ENCODE data around the gene TENM4.

TENM4 gene

DNA sequence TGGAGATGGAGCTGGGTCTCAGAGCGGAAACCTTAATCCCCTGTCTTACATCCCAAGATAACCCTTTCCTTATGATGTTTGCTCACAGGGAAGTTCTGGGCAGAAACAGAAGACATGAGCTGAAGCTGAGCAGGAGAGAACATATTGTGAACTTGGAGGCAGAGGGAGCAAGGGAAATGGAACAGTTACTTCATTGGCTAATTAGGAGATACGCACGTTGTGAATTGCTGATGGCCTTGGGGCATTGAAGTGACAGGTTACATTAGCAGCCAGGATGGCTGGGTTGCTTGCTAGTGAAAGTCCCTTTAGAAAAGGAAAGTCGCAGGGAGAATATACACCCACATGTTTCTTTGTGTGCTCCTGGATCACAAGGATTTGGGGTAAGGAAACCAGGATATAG is 48.7 kb downstream of the TENM4 start:
- DNase-seq = no peak

DNA sequence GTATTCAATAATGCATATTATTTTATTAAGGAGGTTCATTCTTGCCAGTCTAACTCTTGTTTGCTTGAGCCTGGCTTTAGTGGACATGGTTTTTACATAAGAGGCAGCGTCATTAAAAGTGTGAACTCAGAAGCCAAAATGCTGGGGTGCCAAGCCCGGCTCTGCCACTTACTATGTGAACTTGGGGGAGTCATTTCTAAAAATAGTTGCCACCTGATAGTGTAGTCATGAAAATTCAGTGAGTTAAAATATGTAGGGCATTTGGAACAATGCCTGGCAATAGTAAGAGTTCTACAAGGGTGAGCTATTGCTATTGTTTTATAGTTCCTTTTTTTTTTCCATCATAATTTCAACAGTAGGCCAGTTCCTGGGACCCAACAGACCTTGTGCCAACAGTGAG is 49.9 kb downstream of the TENM4 start:
- no peak for DNase-seq

DNA sequence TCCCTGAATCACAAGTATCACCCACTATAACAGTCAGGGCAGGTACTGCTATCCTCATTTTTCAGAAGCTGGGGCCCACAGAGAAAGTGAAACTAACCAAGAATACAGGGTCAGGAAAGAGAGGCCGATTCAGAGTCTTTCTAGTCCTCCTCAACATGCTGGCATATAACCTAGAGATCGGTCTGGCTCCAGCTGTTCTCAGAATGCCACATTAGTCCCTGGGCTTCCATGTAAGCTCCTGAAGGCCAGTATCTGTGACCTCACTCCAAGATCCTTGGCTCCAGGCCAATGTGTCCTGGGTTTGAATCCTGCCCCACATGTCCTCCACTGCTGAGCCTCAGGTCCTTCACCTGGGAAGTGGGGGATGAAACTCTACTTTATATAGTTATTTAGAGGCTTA is 50.4 kb downstream of the TENM4 start:
- no peak for DNase-seq

DNA sequence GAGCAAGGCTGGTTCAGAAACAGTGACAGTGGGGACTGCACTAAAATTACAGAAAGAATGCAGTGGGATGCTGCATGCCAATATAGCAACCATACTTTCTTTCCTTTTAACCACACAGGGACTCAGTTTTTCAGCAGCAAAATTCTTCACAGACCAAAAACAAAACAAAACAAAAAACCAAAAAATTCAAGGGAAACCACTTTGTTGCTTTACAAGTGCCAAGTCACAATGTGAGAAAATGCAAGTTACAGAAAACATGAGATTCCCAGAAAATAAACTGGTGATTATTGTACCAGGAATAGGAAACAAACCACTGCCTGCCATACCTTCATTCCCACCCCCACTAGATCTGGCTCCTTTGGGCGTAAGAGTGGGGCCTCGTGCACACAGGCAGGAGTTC is 52.6 kb downstream of the TENM4 start:
- no peak for DNase-seq

DNA sequence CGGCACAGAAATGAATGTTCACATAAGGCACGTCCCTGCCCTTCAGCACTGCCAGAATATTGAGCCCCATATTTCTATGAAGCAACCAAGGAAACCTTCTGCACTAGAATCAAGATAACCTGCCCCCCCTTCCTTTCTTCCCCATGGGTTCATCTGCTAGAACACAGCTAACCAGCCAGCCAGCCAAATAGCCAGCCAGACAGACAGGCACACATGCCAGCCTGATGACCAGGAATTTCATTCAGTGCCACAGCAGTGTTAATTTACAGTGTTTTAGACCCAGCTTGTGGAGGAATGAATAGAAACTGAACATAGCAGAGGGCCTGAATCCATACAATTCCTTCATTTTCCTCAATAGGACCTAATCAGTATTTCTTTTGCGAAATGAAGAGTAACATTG is 57.0 kb downstream of the TENM4 start:
- no peak for DNase-seq

DNA sequence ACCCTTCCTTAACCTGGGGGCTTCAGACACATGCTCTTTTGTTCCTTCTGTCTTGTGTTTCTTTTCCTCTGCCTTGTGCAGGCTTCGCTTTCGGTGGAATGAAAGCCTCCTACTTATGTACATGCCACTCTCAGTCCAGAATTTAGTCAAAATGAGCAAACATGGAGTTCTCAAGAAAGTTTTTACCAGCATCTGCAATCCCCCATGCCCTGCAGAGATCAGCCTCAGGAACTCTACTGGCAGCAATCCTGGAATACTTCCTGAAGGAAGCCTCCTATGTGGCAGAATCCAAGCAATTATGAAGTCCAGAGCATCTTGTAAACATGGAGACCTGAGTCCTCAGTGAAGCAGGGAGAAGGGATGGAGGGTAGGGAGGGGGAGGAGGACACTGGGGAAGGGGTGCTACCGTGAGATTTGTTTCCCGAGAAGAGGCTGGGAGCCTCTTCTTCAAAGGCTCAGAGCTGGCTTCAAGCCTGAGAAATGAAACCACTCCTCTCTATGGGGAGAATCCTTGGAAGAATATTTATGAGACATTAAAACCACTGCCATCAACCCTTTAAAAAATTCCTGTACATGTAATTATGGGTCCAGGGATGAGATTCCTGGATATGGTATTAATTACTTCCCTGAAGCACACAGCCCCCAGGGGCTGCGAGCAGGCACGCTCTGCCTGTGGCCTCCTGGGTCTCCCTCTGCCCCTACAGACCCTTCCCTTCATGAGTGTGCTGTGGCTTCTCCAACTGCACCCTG is 58.4 kb downstream of the TENM4 start:
- DNase-seq = no peak

DNA sequence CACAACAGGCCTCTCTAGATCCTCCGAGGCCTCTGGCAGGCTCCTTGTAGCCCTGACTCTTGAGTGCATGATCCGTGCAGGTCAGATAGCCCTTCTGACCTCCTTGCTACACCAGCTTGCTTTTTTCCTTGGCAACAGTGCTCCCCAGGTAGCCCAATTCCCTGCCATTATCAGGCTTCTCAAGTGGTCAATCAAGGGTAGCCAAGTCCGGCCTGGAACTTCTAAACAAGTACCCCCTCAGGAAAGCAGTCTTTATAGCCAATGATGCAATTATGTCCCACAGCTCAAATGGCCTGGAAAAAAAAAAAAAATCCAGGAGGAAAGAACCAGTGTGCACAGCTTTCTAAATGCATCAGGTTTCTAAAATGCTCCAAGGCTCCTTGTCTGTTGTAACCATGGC is 59.8 kb downstream of the TENM4 start:
- no peak for DNase-seq

DNA sequence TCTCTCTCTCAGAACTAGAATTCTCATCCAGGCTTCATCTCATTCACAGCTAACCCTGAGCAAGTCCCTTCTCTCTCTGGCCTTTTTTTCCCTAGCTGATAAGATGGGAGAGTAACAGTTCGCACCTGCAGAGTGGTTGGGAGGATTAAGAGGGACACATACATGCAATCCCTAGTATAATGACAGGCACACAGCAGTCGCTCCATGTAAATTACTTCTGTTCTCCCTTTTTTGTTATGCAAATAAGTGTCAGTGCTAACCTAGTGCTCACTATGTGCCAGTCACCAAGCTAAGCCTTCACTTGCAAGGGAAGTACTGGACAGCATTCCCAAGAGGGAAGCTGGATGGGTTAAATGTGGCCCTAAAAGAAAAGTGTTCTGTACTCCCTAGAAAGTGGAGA is 63.4 kb downstream of the TENM4 start:
- no peak for DNase-seq

DNA sequence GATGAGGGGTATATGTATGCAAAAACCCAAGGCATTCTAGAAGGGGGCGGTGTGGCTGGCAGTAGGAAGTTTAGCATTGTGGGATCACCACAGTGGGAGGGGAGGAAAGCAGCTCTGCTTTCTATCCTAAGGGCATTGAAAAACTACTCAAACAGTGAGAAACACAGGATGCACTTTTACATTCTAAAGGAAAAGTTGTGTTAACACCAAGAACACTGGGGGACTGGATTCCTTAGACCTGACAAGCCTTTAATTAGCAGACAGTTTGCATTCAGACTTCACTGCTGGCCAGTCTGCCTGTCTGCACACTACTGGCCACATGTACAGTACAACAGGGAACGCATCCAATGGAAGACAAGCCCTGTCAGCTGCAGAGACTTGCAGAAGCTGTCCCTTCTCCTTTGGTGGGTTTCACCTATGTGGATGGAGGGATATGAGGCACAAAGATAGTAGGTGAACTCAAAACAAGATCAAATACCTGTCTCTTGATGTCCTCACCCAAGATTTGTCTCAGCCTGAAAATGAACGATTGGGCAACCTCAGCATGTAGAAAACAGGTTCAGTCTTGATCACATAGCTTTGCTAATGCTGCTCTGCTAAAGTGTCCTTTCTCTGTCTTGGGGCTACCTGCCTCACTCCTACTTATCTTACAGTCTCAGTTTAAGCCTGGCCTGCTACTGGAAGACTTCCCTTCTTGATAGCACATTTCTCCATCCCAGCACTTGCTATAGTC is 64.8 kb downstream of the TENM4 start:
- no peak for DNase-seq

DNA sequence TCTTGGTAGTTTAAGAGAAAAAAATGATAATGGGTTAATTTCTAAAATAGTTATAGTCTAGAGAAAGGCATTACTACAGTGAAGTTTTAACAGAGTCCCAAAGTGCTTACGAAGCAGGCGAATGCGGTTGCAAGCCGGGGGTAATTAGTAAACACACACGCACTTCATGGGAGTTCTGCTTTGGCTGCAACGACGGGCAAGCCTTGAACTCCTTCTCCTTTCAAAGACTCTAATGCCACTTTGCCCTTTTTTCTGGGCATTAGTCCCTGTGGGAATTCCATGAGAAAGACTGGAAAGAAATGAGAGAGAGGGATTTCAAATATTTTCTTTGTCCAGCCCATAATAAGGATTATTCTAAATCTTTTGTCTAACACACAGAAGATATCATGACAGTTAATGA is 66.1 kb downstream of the TENM4 start:
- DNase-seq = peak in 12 of 56 donors; percentile 2 to 44 (median 20)

DNA sequence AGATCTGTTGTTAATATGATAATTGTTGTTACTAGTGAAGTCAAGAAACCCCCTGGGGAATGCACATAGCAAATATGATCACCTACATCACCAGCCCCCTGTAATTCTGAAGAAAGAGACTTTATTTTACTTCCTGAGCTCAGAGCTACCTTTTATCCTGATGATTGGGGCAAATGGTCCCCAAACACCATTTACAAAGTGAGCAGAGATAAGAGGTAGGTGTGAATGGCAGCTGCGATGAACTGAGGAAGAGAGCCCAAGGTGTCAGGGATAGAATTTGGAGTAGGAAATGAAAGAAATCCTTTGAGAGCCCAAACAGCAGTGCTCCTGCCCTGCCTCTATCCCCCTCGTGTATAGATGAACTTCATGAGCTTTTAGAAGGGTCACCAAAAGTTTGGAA is 69.1 kb downstream of the TENM4 start:
- DNase-seq = no peak

DNA sequence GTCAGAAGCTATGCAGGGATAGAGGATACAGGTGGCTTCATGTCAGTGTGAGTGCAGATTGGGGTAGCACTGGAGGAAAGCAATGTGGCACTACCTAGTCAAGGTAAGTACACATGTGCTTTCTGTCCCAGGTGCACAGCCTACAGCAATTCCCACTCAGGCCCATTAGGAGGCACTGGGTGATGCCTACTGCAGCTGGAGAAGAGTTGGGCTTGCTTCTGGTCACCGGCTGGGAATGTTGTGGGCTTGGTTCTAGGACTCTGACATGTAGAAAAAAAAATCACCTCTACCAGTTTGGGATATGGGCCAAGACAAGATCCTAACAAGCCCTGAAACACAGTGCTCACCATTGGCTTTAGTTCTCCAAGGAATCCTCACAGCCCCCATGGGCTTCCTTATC is 69.7 kb downstream of the TENM4 start:
- DNase-seq = no peak

DNA sequence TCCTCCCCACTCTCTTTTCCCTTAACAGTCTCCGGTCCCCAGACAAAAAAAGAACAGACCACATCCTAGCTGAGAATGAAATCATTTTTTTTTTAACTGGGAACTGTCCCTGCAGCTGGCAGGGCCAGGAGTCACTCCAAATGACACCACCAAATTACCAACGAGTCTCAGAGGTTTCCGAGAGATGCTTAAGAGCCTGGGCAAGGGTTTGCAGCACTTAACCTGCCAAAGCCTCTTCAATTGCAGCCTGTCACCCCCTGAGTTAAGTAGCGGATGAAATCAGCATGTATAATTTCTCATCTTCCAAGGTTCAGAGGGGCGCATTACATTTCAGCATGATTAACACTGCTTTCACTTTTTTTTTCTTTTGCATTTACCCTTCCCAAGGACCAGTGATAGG is 71.8 kb downstream of the TENM4 start:
- DNase-seq = no peak

DNA sequence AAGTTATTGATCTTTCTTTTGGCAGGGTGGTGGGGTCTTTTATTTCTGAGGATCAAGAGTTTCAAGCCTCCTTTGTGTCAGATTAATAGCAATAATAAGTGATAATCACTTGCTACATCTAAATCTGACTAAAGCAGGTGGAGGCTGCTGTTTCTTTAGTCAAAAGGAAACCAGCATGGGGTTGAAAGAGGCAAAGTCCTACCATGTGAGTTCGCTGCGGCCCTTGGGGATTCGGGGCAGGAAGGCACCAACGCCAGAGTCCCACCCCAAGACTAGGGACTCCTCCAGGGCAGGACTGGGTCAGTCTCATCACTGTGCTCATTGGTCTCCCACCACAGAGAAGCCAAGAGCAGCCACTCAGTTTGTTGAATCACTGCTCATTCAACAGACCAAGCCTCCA is 73.0 kb downstream of the TENM4 start:
- no peak for DNase-seq

DNA sequence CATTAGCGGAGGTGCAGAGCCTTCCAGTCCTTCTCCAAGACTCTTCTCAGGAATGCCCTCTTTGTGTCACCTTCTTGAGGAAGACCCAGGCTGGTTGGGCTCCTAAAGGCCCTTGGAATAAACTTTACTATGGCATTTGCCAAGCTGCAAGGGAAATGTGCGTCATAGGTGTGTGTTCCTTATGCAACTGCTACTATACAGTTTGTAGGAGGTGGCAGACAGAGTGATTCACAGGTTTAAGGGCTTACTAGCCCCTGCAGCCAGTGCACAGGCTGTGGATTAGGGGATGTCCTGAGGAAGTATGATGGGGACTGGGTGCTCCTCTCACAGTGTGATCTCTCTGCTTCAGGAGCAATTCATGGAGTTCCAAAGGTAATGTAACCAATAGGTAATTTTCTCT is 74.6 kb downstream of the TENM4 start:
- DNase-seq = no peak

DNA sequence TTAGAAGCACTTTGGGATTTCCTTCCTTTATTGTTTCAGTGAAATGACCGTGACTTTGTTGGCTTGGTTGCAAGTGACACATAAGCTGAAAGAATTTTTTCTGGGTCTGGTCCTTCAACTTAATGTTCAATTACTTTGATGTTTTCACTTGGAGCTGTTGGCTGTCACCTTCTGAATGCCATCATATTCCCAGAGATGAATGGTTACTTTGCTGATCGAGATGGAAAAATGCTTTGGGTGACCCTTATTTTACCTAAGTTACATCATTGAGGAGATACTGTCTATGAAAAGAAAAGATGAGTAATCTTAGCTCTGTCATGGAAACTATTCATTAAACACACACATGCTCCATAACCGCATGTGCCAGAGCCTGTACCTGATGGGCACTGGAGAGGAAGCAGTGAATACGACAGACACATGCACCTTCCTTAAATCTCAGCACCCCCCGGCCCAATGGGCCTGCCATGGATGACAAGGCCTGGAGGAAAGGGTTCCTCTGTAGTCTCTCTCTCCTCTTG is 76.9 kb downstream of the TENM4 start:
- DNase-seq = no peak

DNA sequence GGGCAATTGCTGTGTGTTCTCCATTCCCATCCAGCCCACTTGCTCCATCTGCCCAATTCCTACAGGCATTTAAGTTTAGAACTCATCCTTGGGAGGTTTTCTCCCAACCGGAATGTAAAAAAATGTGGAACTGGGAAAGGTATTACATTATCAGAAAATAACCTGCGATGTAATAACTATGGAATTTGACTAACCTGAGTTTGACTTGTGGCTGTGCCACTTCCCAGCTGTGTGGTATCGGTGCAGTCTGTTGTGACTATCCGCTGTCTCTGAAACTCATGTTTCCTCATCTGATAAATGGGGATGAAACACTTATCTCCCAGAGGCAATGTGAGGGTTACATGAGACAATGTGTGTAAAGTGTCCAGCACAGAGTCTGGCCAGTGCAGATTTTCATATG is 77.6 kb downstream of the TENM4 start:
- no peak for DNase-seq

DNA sequence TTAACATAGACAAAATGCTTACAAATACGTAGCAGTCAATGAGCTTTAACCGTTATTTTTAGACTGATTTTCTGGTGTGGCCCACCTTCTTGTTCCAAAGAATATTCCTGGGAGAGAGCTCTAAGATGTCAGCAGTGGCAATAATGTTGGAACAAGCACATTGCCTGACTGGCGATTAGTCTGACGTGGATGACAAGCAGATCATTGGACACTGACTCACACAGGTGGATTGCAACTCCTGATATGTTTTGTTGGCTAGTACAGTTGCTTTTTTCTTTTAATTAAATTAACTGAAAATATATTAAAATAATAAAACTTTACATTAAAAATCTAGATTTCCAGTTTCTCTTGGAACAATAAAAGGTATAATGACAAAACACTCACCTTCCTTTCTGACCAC is 78.0 kb downstream of the TENM4 start:
- DNase-seq = no peak

DNA sequence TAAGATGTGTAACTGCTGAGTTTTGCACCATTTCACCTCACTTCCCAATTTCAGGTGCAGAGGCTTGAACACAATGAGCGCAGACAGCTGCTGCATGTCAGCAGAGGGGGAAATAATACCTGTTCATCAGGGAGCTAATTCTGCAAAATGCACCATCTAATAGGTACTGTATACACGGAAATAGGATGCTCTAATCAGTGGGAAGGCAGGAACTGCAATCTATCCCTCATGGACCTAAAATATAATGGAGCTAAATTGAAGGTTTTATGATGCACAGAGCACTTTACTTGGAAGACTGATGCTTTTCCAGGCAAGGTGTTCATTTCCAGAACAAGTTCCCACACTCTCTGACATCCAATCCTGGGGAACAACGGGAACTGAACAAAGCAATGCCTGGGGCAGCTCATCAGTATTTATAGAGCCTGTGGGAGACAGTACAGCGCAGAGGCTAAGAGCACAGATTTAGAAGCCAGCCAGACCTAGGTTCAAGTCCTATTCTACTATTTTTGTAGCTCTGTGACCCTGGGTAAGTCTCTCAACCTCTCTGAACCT is 78.5 kb downstream of the TENM4 start:
- DNase-seq = peak in 7 of 56 donors; percentile 8 to 45 (median 16)

DNA sequence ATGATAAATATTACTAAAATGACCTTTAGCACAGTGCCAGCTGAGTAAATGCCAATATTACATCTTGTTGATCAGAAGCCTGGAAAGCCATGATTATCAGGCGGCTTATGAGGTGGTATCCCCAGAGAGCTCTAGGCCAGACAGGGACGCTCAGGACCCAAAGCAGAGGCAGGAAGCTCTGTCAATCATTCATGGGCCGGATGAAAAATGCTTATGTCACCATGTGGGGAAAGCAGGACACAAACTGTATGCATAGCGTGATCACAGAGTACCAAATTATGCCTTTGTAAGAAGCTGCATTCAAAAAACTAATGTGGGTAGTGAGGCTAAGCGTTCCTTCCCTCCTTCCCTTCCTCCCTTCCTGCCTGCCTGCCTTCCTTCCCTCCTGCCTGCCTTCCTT is 82.6 kb downstream of the TENM4 start:
- no peak for DNase-seq

DNA sequence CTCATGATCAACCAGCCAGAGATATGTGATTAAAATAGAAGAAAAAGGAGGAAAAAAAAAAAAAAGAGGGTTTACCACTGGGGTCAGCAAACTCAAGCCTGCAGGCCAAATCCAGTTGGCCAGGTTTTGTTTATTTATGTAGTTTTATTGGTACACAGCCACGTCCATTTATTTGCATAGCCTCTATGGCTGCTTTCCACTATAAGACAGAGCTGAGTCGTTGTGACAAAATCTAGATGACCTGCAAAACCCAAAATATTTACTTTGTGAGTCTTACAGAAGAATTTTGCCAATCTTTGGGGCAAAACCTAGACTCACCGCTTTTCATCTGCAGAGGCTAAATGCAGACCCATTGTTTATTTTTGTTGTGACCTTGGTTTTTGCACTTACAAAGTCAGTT is 87.1 kb downstream of the TENM4 start:
- DNase-seq = no peak

DNA sequence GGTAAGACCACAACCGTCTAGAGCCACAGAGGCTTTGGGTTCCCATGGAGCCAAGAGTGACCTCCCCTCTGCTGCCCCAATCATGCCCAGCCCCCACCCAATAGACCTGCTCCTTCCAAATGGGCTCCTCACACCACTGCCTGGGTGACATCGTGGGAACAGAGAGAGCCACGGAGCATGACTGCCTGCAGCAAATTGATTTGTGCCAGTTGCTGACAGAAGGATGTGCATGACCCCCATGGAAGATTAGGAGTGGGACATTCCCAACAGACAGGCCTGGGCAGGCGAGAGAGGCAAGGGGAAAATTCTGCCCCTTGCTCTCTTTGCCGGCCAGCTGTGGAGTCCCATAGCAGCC is 88.5 kb downstream of the TENM4 start:
- no peak for DNase-seq

All from nucleus accumbens (tissue), 56 donors.